NCI-H1092 (cell line): Measurements from ENCODE around the gene HAT1.

Experiments used
- DNase-seq: peaks from one replicate; lab custom pipeline; 2025; lab: John Stamatoyannopoulos, UW

HAT1 gene

GRCh38 chr2:171921970-171922229 lies 361 bp upstream of the HAT1 start:
- no peak for DNase-seq

GRCh38 chr2:171923206-171923605 lies 945 bp downstream of the HAT1 start:
- no peak for DNase-seq

DNA sequence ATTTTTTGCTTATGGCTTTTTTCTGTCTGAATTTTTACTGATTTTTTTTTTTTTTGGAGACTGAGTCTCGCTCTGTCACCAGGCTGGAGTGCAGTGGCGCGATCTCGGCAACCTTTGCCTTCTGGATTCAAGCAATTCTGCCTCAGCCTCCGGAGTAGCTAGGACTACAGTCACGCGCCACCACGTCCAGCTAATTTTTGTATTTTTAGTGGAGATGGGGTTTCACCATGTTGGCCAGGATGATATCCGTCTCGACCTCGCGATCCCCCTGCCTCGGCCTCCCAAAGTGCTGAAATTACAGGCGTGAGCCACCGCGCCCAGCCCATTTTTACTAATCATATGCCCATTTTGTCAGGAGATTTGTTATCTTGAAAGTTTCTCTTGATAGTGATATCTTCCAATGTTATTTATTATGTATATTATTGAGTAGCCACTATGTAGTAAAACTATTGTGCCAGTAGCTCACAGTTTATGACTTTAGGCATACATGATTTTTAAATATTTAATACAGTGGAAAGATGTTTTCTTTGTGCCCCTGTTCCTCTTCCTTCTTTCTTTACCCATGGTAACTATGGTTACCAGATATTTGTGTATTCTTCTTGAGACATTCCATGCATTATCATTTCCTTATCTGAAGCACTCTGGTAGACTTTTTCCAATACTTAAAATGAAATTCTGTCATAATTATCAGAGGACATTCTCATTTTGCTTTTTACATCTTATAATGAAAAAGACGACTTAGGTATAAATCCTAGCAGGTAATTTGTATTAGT lies 2.1 kb downstream of the HAT1 start:
- no peak for DNase-seq

DNA sequence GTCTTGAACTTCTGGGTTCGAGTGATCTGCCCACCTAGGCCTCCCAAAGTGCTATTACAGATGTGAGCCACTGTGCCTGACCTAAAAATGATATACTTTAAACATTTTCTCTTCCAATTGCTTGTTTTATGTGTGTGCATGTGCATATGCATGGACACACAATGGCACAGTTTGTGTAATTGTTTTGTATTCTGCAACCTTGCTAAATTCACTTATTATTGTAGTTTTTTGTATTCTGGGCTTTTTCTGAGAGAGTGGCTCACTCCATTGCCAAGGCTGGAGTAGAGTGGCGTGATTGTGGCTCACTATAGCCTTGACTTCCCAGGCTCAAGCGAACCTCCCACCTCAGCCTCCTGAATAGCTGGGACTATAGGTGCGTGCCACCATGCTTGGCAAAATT lies 8.1 kb downstream of the HAT1 start:
- no peak for DNase-seq

DNA sequence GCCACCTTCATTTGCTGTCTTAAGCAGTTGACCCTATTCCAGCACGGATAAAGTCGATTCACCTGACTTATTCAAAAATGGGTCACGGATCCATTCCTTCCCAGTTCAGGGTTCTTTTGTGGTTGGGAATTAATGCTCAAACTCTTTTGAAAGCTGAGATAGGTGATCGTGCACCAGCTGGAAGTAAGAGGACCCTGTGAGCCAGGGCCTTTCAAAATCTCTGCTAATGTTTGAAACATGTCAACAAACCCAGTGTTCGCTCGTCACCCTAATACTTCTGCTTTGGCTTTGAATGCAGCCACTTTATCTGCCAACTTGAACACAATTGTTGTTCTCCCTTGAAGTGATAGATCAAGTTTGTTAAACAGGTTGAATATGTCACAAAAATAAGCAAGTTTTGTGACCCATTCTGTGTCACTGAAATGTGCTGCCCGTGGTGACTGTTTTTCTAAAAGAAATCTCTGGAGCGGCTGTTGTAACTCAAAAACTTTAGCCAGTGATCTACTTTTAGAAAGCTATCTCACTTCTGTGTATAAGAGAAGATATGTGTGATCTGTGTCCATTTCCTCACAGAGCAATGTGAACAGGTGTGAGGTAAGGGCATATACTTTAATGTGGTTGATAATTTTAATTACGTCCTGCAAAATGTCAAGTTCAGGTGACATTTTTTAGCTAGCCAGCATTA lies 16.9 kb downstream of the HAT1 start:
- no peak for DNase-seq

DNA sequence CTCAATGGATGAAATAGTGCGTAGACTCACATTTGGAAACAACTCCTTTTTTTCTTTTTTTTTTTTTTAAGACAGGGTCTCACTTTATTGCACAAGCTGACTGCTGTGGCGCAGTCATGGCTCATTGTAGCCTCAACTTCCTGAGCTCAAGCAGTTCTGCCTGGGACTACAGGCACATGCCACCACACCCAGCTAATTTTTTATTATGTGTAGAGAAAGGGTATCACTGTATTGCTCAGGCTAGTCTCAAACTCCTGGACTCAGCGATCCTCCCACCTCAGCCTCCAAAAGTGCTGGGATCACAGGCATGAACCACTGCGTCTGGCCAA lies 17.4 kb downstream of the HAT1 start:
- DNase-seq: no peak

GRCh38 chr2:171941316-171941699 lies 19.0 kb downstream of the HAT1 start:
- no peak for DNase-seq

DNA sequence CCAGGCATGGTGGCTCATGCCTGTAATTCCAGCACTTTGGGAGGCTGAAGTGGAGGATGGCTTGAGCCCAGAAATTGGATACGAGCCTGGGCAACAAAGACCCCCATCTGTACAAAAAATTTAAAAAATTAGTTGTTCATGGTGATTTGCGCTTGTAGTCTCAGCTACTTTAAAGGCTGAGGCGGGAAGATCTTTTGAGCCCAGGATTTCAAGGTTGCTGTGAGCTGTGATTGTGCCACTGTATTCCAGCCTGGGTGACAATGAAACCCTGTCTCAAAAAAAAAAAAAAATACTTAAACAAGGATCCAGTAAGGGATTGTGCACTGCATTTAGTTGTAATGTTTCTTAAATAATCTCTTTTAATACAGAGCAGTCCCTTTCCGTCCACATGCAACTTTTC lies 21.6 kb downstream of the HAT1 start:
- DNase-seq: no peak

DNA sequence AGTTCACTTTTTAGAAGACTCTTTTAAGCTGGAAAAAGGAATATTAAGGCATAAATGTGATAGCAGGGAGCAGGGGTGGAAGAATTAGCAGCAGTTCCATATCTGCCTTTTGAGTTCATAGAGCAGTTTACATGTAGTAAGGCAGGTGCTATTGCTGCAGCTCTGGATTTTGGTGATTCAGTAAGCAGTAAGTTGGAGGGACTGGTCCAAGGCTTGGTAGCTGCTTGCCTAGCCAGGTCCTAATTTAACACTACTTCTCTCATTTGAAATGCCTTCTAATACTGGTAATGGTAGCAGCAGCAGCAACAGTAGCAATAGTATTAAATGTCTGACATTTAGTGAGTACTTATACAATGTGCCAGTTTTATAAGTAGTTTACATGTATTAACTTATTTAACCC lies 30.0 kb downstream of the HAT1 start:
- DNase-seq: no peak

DNA sequence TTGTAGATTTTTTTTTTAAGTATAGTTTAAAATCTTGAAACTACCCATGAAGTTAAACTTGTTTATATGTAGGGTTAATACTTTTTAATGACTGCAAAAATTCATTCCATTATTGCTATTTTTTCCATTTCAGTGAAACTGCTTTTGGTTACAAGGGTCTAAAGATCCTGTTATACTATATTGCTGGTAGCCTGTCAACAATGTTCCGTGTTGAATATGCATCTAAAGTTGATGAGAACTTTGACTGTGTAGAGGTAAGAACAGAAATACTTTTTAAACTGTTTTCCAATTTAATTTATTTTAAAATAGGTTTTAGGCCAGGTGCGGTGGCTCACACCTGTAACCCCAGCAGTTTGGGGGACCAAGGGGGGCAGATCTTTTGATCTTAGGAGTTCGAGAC lies 30.5 kb downstream of the HAT1 start:
- DNase-seq: no peak

DNA sequence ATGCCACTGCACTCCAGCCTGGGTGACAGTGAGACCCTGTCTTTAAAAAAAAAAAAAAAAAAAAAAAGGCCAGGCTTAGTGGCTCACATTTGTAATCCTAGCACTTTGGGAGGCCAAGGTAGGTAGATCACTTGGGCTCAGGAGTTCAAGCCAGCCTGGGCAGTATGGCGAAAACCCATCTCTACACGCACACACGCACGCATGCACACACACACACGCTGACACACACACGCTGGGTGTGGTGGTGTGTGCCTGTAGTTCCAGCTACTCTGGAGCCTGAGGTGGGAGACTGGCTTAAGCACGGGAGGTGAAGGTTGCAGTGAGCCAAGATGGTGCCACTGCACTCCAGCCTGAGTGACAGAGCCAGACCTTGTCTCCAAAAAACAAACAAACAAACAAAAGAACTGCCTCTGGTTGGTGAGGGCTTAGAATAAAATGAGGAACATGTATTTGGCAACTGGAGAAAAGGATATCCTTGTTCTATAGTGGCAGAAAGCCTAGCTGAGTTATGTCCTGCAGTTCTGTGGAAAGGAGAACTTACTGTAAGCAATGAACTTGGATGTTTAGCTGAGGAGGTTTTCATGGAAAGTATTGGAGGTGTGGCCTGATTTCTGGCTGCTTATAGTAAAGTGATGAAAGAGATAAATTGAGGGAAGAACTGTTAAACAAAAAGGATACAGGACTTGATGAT lies 34.0 kb downstream of the HAT1 start:
- no peak for DNase-seq

GRCh38 chr2:171957061-171957460 lies 34.8 kb downstream of the HAT1 start:
- DNase-seq: peak; percentile 0

- no peak for DNase-seq
These were observed 36.2 kb downstream of the HAT1 start for GRCh38 chr2:171958475-171958874.

GRCh38 chr2:171959998-171960397 lies 37.7 kb downstream of the HAT1 start:
- DNase-seq: no peak

DNA sequence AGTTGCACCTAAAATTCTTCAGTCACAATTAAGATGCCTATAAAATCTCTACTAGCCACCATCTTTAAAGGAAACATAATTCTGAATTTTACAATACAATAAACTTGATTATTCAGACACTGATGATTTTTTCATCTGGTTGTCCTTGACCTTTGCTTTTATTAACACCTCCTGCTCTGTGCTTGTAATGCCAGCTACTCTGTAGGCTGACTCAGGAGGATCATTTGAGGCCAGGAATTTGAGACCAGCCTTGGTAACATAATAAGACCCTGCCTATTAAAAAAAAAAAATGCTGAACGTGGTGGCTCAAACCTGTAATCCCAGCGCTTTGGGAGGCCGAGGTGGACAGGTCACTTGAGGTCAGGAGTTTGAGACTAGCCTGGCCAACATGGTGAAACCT lies 38.3 kb downstream of the HAT1 start:
- DNase-seq: no peak

- DNase-seq: no peak
These were observed 40.9 kb downstream of the HAT1 start for GRCh38 chr2:171963198-171963597.

DNA sequence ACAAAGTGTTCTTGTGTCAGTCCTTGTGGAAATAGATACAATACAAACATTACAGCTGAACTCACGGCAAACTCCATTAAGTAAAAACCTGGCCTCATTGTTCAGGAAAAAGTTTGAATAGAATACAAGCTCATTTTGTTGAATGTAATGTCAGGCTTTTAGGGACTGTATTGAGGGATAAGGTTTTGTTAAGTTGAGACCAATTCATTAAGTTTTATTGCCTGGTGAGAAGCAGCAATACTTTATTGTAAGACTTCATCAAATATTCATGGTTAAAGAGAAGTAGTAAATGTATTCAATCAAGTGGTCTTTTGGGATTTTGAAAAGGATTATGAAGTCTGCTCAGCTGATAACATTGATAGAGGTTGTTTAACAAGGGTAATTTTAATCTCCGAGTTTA lies 42.0 kb downstream of the HAT1 start:
- no peak for DNase-seq

- DNase-seq: no peak
These were observed 43.0 kb downstream of the HAT1 start for GRCh38 chr2:171965238-171965637.

DNA sequence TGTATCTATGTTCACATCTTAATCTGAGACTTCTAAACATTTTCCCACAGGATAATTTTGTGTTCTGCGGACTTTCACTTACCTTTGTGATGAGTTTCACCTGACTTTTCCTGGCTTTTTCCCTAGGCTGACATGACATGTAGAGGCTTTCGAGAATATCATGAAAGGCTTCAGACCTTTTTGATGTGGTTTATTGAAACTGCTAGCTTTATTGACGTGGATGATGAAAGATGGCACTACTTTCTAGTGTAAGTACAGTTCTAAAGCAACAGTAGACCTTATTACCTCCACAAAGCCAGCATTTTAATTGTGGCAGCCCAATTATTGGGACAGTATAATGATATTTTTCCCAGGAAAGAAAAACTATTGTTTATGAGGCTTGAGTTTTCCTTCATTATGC lies 43.4 kb downstream of the HAT1 start:
- DNase-seq: no peak

GRCh38 chr2:171966235-171966634 lies 44.0 kb downstream of the HAT1 start:
- peak; percentile 55 for DNase-seq

- no peak for DNase-seq
These were observed 44.4 kb downstream of the HAT1 start for GRCh38 chr2:171966688-171967087.

GRCh38 chr2:171968509-171968908 lies 46.2 kb downstream of the HAT1 start:
- DNase-seq: no peak

- DNase-seq: no peak
These were observed 50.2 kb downstream of the HAT1 start for GRCh38 chr2:171972329-171972982.
